GM13977 (cell line): ENCODE data around the gene PEDS1.

Experiments
- DNase-seq: peaks from one replicate; pipeline ENCODE4 v3.0.0; 2012; ENCODE audit warnings: low spot score
- CTCF ChIP-seq: IDR thresholded peaks from 2 replicates; pipeline ENCODE4 v1.5.1; 2012; ENCODE audit warnings: mild to moderate bottlenecking, control low read depth; ENCODE audit not compliant: insufficient read depth; ENCODE audit errors: extremely low read depth, missing control alignments
- in situ Hi-C: fragments of 300-500 bp; cut with MboI; formaldehyde crosslinking; loops from one replicate; pipeline ENCODE4 v1.12.0; 2022; ENCODE audit warnings: low sequenced_read_pairs, low pct_unique_long_range_greater_than_20kb, mixed read lengths, inconsistent platforms; ENCODE audit not compliant: unreplicated experiment

PEDS1 gene

GRCh38 chr20:50190251-50191064 is 36.9 kb upstream of the PEDS1 start, which contains the start of gene CEBPB:
Gene CEBPB, plus strand, starts transcription at chr20:50190830. Its CDS starts 204 bp downstream, at chr20:50191034.
- peak; percentile 95 for DNase-seq
- in situ Hi-C loops: loop anchor here (25.0 kb wide), 1 partner anchor 203 kb away; the partner anchor contains the start of gene SNAI1
- TF ChIP-seq CTCF: peak; percentile 74

- TF ChIP-seq CTCF: no peak
- DNase-seq: no peak
- in situ Hi-C loops: loop anchor here (5.0 to 25.0 kb wide), 3 partner anchors 202 to 385 kb away; partner anchors contain the start of gene SNAI1
Observed at GRCh38 chr20:50189681-50190250, 36.2 kb upstream of the PEDS1 start.

GRCh38 chr20:50188879-50189680 is 35.6 kb upstream of the PEDS1 start:
- in situ Hi-C loops: loop anchor here (5.0 to 25.0 kb wide), 3 partner anchors 202 to 386 kb away; partner anchors contain the start of gene SNAI1
- TF ChIP-seq CTCF: no peak
- no peak for DNase-seq

GRCh38 chr20:50188287-50188688 is 34.8 kb upstream of the PEDS1 start:
- no peak for TF ChIP-seq CTCF
- in situ Hi-C loops: loop anchor here (5.0 to 25.0 kb wide), 3 partner anchors 201 to 387 kb away; partner anchors contain the start of gene SNAI1

GRCh38 chr20:50187403-50188051 is 34.0 kb upstream of the PEDS1 start:
- no peak for TF ChIP-seq CTCF
- in situ Hi-C loops: loop anchor here (5.0 to 25.0 kb wide), 3 partner anchors 200 to 387 kb away; partner anchors contain the start of gene SNAI1

More at GRCh38 chr20:50188287-50188688, 34.8 kb upstream of the PEDS1 start:
- DNase-seq: no peak

More at GRCh38 chr20:50187403-50188051, 34.0 kb upstream of the PEDS1 start:
- DNase-seq: no peak
